ENCODE results near the gene TMPRSS3. TPM values are rescaled to one million over a fixed set of nuclear protein-coding genes. Genes with fewer than 3 reads are reported as not detected.

TMPRSS3 gene
- total and polyA plus RNA-seq, 2 of the 13 experiments (the other 11 are each of a cell fraction or from before 2014, with no cell fraction given) = 2.8 to 16.9 TPM

DNA sequence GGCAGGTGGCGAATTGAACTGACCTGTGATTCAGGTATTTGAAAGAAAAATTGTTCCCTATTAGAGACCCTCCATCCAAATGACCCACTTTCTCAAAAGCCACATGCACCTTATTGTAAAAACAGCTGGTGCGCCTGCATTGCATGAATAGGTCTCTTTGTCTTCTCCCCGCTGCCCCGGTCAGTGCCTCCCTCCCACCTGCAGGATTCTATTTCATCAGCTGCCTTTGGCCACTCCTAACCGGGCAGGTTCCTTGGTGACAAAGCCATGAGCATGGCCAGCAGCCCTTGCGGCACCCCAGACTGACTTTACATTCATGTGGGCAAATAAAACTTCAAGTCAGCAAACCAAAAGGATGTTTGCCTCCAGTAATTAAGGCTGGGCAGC is 6.4 kb downstream of the TMPRSS3 start (continued):
- TF ChIP-seq, protein P1, sequence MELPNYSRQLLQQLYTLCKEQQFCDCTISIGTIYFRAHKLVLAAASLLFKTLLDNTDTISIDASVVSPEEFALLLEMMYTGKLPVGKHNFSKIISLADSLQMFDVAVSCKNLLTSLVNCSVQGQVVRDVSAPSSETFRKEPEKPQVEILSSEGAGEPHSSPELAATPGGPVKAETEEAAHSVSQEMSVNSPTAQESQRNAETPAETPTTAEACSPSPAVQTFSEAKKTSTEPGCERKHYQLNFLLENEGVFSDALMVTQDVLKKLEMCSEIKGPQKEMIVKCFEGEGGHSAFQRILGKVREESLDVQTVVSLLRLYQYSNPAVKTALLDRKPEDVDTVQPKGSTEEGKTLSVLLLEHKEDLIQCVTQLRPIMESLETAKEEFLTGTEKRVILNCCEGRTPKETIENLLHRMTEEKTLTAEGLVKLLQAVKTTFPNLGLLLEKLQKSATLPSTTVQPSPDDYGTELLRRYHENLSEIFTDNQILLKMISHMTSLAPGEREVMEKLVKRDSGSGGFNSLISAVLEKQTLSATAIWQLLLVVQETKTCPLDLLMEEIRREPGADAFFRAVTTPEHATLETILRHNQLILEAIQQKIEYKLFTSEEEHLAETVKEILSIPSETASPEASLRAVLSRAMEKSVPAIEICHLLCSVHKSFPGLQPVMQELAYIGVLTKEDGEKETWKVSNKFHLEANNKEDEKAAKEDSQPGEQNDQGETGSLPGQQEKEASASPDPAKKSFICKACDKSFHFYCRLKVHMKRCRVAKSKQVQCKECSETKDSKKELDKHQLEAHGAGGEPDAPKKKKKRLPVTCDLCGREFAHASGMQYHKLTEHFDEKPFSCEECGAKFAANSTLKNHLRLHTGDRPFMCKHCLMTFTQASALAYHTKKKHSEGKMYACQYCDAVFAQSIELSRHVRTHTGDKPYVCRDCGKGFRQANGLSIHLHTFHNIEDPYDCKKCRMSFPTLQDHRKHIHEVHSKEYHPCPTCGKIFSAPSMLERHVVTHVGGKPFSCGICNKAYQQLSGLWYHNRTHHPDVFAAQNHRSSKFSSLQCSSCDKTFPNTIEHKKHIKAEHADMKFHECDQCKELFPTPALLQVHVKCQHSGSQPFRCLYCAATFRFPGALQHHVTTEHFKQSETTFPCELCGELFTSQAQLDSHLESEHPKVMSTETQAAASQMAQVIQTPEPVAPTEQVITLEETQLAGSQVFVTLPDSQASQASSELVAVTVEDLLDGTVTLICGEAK (IDR thresholded peaks at IDR 0.05) = no peak
- TF ChIP-seq, protein P1 (CRISPR knock-in tag; IDR thresholded peaks at IDR 0.05) = no peak
- TF ChIP-seq KAT7 (CRISPR knock-in tag; IDR thresholded peaks at IDR 0.05; ENCODE audit: borderline replicate concordance) (no peak), BHLHE40 (IDR thresholded peaks at IDR 0.05; ENCODE audit: low read length) (no peak), KLF9 (CRISPR knock-in tag; IDR thresholded peaks at IDR 0.05; ENCODE audit: low read depth) (no peak), WIZ (CRISPR knock-in tag; IDR thresholded peaks at IDR 0.05) (no peak), MXI1 (IDR thresholded peaks at IDR 0.05; ENCODE audit: borderline replicate concordance, low read depth, low read length) (peak; percentile 21; the same call in 1 of the 3 replicates), ARID2 (CRISPR knock-in tag; IDR thresholded peaks at IDR 0.05; ENCODE audit: borderline replicate concordance) (no peak), KLF16 (CRISPR knock-in tag; IDR thresholded peaks at IDR 0.05) (peak in 1 of 2 experiments; percentile 66; a peak in 1 of 4 replicates), ELF3 (CRISPR knock-in tag; IDR thresholded peaks at IDR 0.05) (peak; percentile 32; the same call in 1 of the 2 replicates), ZNF430 (CRISPR knock-in tag; IDR thresholded peaks at IDR 0.05) (no peak), ZFP62 (CRISPR knock-in tag; IDR thresholded peaks at IDR 0.05) (no peak)
- TF ChIP-seq, protein P2, sequence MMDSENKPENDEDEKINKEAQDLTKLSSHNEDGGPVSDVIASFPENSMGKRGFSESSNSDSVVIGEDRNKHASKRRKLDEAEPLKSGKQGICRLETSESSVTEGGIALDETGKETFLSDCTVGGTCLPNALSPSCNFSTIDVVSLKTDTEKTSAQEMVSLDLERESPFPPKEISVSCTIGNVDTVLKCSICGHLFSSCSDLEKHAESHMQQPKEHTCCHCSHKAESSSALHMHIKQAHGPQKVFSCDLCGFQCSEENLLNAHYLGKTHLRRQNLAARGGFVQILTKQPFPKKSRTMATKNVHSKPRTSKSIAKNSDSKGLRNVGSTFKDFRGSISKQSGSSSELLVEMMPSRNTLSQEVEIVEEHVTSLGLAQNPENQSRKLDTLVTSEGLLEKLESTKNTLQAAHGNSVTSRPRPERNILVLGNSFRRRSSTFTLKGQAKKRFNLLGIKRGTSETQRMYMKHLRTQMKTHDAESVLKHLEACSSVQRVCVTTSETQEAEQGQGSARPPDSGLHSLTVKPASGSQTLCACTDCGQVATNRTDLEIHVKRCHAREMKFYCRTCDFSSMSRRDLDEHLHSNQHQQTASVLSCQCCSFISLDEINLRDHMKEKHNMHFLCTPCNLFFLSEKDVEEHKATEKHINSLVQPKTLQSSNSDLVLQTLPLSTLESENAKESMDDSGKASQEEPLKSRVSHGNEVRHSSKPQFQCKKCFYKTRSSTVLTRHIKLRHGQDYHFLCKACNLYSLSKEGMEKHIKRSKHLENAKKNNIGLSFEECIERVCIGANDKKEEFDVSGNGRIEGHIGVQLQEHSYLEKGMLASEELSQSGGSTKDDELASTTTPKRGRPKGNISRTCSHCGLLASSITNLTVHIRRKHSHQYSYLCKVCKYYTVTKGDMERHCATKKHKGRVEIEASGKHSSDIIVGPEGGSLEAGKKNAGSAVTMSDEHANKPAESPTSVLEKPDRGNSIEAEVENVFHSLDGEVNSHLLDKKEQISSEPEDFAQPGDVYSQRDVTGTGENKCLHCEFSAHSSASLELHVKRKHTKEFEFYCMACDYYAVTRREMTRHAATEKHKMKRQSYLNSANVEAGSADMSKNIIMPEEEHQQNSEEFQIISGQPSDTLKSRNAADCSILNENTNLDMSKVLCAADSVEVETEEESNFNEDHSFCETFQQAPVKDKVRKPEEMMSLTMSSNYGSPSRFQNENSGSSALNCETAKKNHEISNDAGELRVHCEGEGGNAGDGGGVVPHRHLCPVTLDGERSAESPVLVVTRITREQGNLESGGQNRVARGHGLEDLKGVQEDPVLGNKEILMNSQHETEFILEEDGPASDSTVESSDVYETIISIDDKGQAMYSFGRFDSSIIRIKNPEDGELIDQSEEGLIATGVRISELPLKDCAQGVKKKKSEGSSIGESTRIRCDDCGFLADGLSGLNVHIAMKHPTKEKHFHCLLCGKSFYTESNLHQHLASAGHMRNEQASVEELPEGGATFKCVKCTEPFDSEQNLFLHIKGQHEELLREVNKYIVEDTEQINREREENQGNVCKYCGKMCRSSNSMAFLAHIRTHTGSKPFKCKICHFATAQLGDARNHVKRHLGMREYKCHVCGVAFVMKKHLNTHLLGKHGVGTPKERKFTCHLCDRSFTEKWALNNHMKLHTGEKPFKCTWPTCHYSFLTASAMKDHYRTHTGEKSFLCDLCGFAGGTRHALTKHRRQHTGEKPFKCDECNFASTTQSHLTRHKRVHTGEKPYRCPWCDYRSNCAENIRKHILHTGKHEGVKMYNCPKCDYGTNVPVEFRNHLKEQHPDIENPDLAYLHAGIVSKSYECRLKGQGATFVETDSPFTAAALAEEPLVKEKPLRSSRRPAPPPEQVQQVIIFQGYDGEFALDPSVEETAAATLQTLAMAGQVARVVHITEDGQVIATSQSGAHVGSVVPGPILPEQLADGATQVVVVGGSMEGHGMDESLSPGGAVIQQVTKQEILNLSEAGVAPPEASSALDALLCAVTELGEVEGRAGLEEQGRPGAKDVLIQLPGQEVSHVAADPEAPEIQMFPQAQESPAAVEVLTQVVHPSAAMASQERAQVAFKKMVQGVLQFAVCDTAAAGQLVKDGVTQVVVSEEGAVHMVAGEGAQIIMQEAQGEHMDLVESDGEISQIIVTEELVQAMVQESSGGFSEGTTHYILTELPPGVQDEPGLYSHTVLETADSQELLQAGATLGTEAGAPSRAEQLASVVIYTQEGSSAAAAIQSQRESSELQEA (CRISPR knock-in tag; IDR thresholded peaks at IDR 0.05; ENCODE audit: not compliant biosample characterization) = no peak

Measured in HepG2 (cell line).